ENCODE measurements around the gene CPXM1.
"Not testable (repeated sequence)": the region's sequence is repeated elsewhere in the genome, so short reads cannot be mapped to it uniquely, and the experiment has no call there.

The CPXM1 gene

GRCh38 chr20:2800521-2801285 lies at the start of gene CPXM1:
Gene CPXM1, minus strand, starts transcription at chr20:2800627. Its CDS starts 55 bp downstream, at chr20:2800572.
- DNase-seq = peak; percentile 38

- no peak for DNase-seq
Observed at GRCh38 chr20:2849529-2849928, 49.1 kb upstream of the CPXM1 start.

- no peak for DNase-seq
Observed at GRCh38 chr20:2847802-2848201, 47.4 kb upstream of the CPXM1 start.

GRCh38 chr20:2846698-2847097 lies 46.3 kb upstream of the CPXM1 start:
- no peak for DNase-seq

- no peak for DNase-seq
Observed at GRCh38 chr20:2845607-2846006, 45.2 kb upstream of the CPXM1 start.

- DNase-seq = no peak
Observed at GRCh38 chr20:2840967-2841531, 40.6 kb upstream of the CPXM1 start.

GRCh38 chr20:2840138-2840966 lies 39.9 kb upstream of the CPXM1 start, which contains the start of the genes PCED1A and VPS16:
Gene PCED1A, minus strand, starts transcription at chr20:2840655. Its CDS starts 743 bp downstream, at chr20:2839912.
Gene VPS16, plus strand, starts transcription at chr20:2840745. Its CDS starts 30 bp downstream, at chr20:2840775.
- DNase-seq = peak; percentile 93

GRCh38 chr20:2839732-2840137 lies 39.3 kb upstream of the CPXM1 start:
- no peak for DNase-seq

GRCh38 chr20:2838847-2839671 lies 38.6 kb upstream of the CPXM1 start:
- DNase-seq = no peak

GRCh38 chr20:2838170-2838797 lies 37.9 kb upstream of the CPXM1 start:
- no peak for DNase-seq

GRCh38 chr20:2837221-2837960 lies 37.0 kb upstream of the CPXM1 start:
- no peak for DNase-seq

GRCh38 chr20:2836035-2836434 lies 35.6 kb upstream of the CPXM1 start:
- no peak for DNase-seq

- no peak for DNase-seq
Observed at GRCh38 chr20:2835331-2835796, 34.9 kb upstream of the CPXM1 start.

- DNase-seq = no peak
Observed at GRCh38 chr20:2834401-2835110, 34.1 kb upstream of the CPXM1 start.

GRCh38 chr20:2833761-2834160 lies 33.3 kb upstream of the CPXM1 start:
- DNase-seq = no peak

- not testable (repeated sequence) for DNase-seq
Observed at GRCh38 chr20:2831206-2831605, 30.8 kb upstream of the CPXM1 start.

- no peak for DNase-seq
Observed at GRCh38 chr20:2829376-2829775, 28.9 kb upstream of the CPXM1 start.

- no peak for DNase-seq
Observed at GRCh38 chr20:2826655-2827054, 26.2 kb upstream of the CPXM1 start.

GRCh38 chr20:2825761-2826160 lies 25.3 kb upstream of the CPXM1 start:
- no peak for DNase-seq

- DNase-seq = peak; percentile 34
Observed at GRCh38 chr20:2822073-2822472, 21.6 kb upstream of the CPXM1 start.

Measured in NCI-H2171 treated with DMSO at 0.1 percent for 48 hours (cell line).